ENCODE measurements around the gene ATP2A1. TPM values are rescaled to one million over a fixed set of nuclear protein-coding genes. Genes with fewer than 3 reads are reported as not detected.

Gene ATP2A1
- total and polyA plus RNA-seq, 2 of the 8 experiments (the other 6 are each of a cell fraction or from before 2014, with no cell fraction given), result 1.7 to 2.4 TPM

GRCh38 chr16:28843766-28844165 lies 34.5 kb upstream of the ATP2A1 start (continued):
- TF ChIP-seq CHD7 (IDR thresholded peaks at IDR 0.05; ENCODE audit: insufficient replicate concordance, low read length) (no peak), SP1 (IDR thresholded peaks at IDR 0.05; ENCODE audit: low read depth, low read length) (no peak), TAF7 (optimal IDR thresholded peaks at IDR 0.05; ENCODE audit: borderline replicate concordance, low read depth, low read length) (no peak), GTF2F1 (IDR thresholded peaks at IDR 0.05; ENCODE audit: borderline replicate concordance, low read depth, low read length) (no peak), CHD2 (IDR thresholded peaks at IDR 0.05; ENCODE audit: low read length) (no peak)

Measured in H1 (cell line).